HepG2 (cell line): ENCODE measurements around the gene KIR3DL3. TPM values are rescaled to one million over a fixed set of nuclear protein-coding genes. Genes with fewer than 3 reads are reported as not detected.

Experiments
- BCL3 ChIP-seq: sonication (generic); formaldehyde crosslinking; IDR thresholded peaks from 2 replicates; pipeline ENCODE4 v1.5.1; 2020; ENCODE audit warnings: mild to moderate bottlenecking, missing genetic modification reagents, moderate library complexity
- CBX5 ChIP-seq: sonication (generic); formaldehyde crosslinking; IDR thresholded peaks from 2 replicates; pipeline ENCODE4 v1.4.0; 2020; ENCODE audit warnings: missing genetic modification reagents, borderline replicate concordance
- GATA4 ChIP-seq: sonication (generic); IDR thresholded peaks from 2 replicates; pipeline ENCODE4 v1.6.1; 2016; ENCODE audit warnings: antibody characterized with exemption, low read depth, borderline replicate concordance
- GZF1 ChIP-seq: sonication (generic); formaldehyde crosslinking; IDR thresholded peaks from 2 replicates; pipeline ENCODE4 v1.5.1; 2020; ENCODE audit warnings: mild to moderate bottlenecking, missing genetic modification reagents
- ISL2 ChIP-seq: sonication (generic); formaldehyde crosslinking; IDR thresholded peaks from 2 replicates; pipeline ENCODE4 v1.5.0; 2020; ENCODE audit warnings: missing genetic modification reagents
- MEF2D ChIP-seq: sonication (generic); formaldehyde crosslinking; IDR thresholded peaks from 2 replicates; pipeline ENCODE4 v1.5.1; 2020; ENCODE audit warnings: mild to moderate bottlenecking, missing genetic modification reagents
- MTF1 ChIP-seq: sonication (generic); formaldehyde crosslinking; IDR thresholded peaks from 2 replicates; pipeline ENCODE4 v1.5.0; 2020; ENCODE audit warnings: missing genetic modification reagents
- NFATC3 ChIP-seq: sonication (generic); formaldehyde crosslinking; IDR thresholded peaks from 2 replicates; pipeline ENCODE4 v1.5.1; 2020; ENCODE audit warnings: mild to moderate bottlenecking, missing genetic modification reagents
- NR2F2 ChIP-seq: IDR thresholded peaks from 2 replicates; pipeline ENCODE4 v1.6.1; 2012; ENCODE audit warnings: low read depth, inconsistent platforms, borderline replicate concordance
- PHF5A ChIP-seq: IDR thresholded peaks from one replicate; pipeline ENCODE4 v1.6.1; 2018; ENCODE audit warnings: low read depth, missing genetic modification reagents; ENCODE audit not compliant: unreplicated experiment
- PITX1 ChIP-seq: sonication (generic); formaldehyde crosslinking; IDR thresholded peaks from 2 replicates; pipeline ENCODE4 v1.5.1; 2020; ENCODE audit warnings: mild to moderate bottlenecking, missing genetic modification reagents
- SRSF1 ChIP-seq: fragments of 200-400 bp; formaldehyde crosslinking; optimal IDR thresholded peaks from 2 replicates; pipeline ENCODE3; 2017; ENCODE audit warnings: mild to moderate bottlenecking, low read depth, low read length, moderate library complexity
- TEAD3 ChIP-seq: optimal IDR thresholded peaks from 2 replicates; pipeline ENCODE3; 2016; ENCODE audit warnings: borderline replicate concordance
- ZC3H4 ChIP-seq: sonication (generic); formaldehyde crosslinking; IDR thresholded peaks from 2 replicates; pipeline ENCODE4 v1.4.0; 2020; ENCODE audit warnings: missing genetic modification reagents, borderline replicate concordance
- ZNF264 ChIP-seq: sonication (generic); formaldehyde crosslinking; IDR thresholded peaks from 2 replicates; pipeline ENCODE4 v1.4.0; 2020; ENCODE audit warnings: missing genetic modification reagents
- ZNF33A ChIP-seq: sonication (generic); formaldehyde crosslinking; IDR thresholded peaks from 2 replicates; pipeline ENCODE4 v1.5.1; 2020; ENCODE audit warnings: missing genetic modification reagents, mild to moderate bottlenecking, moderate library complexity, borderline replicate concordance
- ZNF512 ChIP-seq: sonication (generic); formaldehyde crosslinking; IDR thresholded peaks from 2 replicates; pipeline ENCODE4 v1.4.0; 2020; ENCODE audit warnings: mild to moderate bottlenecking, missing genetic modification reagents
- ZNF563 ChIP-seq: sonication (generic); formaldehyde crosslinking; IDR thresholded peaks from 2 replicates; pipeline ENCODE4 v1.8.0; 2022; ENCODE audit warnings: mild to moderate bottlenecking, moderate library complexity, missing genetic modification reagents
- ZNF704 ChIP-seq: sonication (generic); formaldehyde crosslinking; IDR thresholded peaks from 2 replicates; pipeline ENCODE4 v1.8.1; 2023; ENCODE audit warnings: mild to moderate bottlenecking, inconsistent platforms, moderate library complexity, missing genetic modification reagents, borderline replicate concordance
- ZNF790 ChIP-seq: sonication (generic); formaldehyde crosslinking; IDR thresholded peaks from 2 replicates; pipeline ENCODE4 v1.8.0; 2022; ENCODE audit warnings: missing genetic modification reagents, mild to moderate bottlenecking, borderline replicate concordance
- polyA plus RNA-seq, 8 experiments: library from polyadenylated mRNA; depleted of rRNA in 3 of 8; stranded (reverse) in 7 of 8; unstranded in 1 of 8; fragments of >200 nt; fragmentation: Illumina TruSeq in 4 of 8; extraction: Trizol in 4 of 8; gene quantifications; 2 replicates each; pipeline versions ENCODE4 v1.2.1 to v1.2.3, GENCODE V29; 2011 to 2016; ENCODE audit warnings: low read depth in 4 of 8, missing spikeins in 1 of 8, mixed read lengths in 1 of 8; ENCODE audit not compliant: insufficient read depth in 1 of 8
- total RNA-seq, 5 experiments: library from RNA; depleted of rRNA; stranded (reverse); fragments of >200 nt; fragmentation: Illumina TruSeq; extraction: Trizol; gene quantifications; 2 replicates each; pipeline ENCODE4 v1.2.3, GENCODE V29; 2016; ENCODE audit warnings: low read depth in 1 of 5
- TF ChIP-seq, protein P1 (sequence below): sonication (generic); formaldehyde crosslinking; IDR thresholded peaks from 2 replicates; pipeline ENCODE4 v1.5.1; 2020; ENCODE audit warnings: missing genetic modification reagents, mild to moderate bottlenecking, borderline replicate concordance
- TF ChIP-seq, protein P2 (sequence below): sonication (generic); formaldehyde crosslinking; IDR thresholded peaks from 2 replicates; pipeline ENCODE4 v1.8.1; 2022; ENCODE audit warnings: low read depth, mild to moderate bottlenecking, missing genetic modification reagents

KIR3DL3 gene
- total and polyA plus RNA-seq, 2 of the 13 experiments (the other 11 are each of a cell fraction or from before 2014, with no cell fraction given) = not detected

- TF ChIP-seq NFATC3 (CRISPR knock-in tag) (no peak), ZNF33A (CRISPR knock-in tag) (no peak), CBX5 (peak; percentile 36; the same call in 1 of the 2 replicates), ZNF790 (no peak; the same call in 1 of the 2 replicates), TEAD3 (CRISPR knock-in tag) (peak; percentile 26), ISL2 (CRISPR knock-in tag) (no peak), BCL3 (CRISPR knock-in tag) (no peak), ZNF512 (CRISPR knock-in tag) (no peak), ZNF704 (no peak), PHF5A (CRISPR knock-in tag) (no peak), ZNF563 (CRISPR knock-in tag) (0 out of 2 replicates have a peak, but pooled peaks have one; percentile 48), ZNF264 (CRISPR knock-in tag) (no peak), SRSF1 (no peak), MEF2D (peak; percentile 81), ZC3H4 (CRISPR knock-in tag) (no peak), GATA4 (no peak), MTF1 (CRISPR knock-in tag) (no peak), NR2F2 (no peak), GZF1 (CRISPR knock-in tag) (no peak; the same call in 1 of the 2 replicates), PITX1 (no peak)
- TF ChIP-seq, protein P1, sequence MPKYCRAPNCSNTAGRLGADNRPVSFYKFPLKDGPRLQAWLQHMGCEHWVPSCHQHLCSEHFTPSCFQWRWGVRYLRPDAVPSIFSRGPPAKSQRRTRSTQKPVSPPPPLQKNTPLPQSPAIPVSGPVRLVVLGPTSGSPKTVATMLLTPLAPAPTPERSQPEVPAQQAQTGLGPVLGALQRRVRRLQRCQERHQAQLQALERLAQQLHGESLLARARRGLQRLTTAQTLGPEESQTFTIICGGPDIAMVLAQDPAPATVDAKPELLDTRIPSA (CRISPR knock-in tag) = no peak
- TF ChIP-seq, protein P2, sequence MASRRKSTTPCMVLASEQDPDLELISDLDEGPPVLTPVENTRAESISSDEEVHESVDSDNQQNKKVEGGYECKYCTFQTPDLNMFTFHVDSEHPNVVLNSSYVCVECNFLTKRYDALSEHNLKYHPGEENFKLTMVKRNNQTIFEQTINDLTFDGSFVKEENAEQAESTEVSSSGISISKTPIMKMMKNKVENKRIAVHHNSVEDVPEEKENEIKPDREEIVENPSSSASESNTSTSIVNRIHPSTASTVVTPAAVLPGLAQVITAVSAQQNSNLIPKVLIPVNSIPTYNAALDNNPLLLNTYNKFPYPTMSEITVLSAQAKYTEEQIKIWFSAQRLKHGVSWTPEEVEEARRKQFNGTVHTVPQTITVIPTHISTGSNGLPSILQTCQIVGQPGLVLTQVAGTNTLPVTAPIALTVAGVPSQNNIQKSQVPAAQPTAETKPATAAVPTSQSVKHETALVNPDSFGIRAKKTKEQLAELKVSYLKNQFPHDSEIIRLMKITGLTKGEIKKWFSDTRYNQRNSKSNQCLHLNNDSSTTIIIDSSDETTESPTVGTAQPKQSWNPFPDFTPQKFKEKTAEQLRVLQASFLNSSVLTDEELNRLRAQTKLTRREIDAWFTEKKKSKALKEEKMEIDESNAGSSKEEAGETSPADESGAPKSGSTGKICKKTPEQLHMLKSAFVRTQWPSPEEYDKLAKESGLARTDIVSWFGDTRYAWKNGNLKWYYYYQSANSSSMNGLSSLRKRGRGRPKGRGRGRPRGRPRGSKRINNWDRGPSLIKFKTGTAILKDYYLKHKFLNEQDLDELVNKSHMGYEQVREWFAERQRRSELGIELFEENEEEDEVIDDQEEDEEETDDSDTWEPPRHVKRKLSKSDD (CRISPR knock-in tag) = no peak
Observed at GRCh38 chr19:54684527-54684926, 39.7 kb upstream of the KIR3DL3 start (continued).
